ENCODE results near the gene FAM167B.
A peak's percentile ranks its signal among the peaks of the same experiment; 100 is the strongest.
"Not testable (repeated sequence)": the region's sequence is repeated elsewhere in the genome, so short reads cannot be mapped to it uniquely, and the experiment has no call there.

Gene FAM167B

DNA sequence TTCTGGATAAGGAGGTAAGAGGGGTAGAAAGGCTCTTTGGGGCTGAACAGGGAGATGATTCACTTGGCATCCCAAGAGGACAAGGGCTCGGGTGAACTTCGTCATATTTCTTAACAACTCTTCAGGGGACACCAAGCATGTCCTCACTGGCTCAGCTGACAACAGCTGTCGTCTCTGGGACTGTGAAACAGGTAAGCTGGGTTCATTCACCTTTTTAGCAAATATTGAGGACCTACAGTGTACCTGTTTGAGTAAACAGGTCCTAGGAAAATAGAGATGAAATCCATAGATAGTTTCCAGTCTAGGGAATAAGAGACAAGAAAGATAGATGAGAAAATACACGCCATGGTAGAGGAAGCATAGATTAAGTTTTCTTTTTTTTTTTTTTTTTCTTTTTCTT is 22.7 kb upstream of the FAM167B start:
- DNase-seq: no peak

DNA sequence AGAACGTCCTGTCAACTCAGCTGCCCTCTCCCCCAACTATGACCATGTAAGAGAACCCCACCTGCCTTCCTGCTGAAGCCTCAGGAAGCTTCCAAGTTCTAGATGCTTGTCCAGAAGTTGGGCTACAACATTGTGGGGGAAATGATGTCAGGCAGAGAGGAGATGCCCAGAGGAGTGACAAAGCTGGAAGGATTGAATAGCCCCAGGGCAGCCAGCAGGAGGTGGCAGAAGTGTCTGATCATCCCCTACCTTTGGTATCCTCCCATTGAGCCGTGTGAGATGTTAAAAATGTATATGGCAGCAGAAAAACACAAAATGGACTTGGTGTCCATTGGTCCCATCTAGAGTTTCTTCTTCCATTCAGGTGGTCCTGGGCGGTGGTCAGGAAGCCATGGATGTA is 18.3 kb upstream of the FAM167B start:
- DNase-seq: no peak

DNA sequence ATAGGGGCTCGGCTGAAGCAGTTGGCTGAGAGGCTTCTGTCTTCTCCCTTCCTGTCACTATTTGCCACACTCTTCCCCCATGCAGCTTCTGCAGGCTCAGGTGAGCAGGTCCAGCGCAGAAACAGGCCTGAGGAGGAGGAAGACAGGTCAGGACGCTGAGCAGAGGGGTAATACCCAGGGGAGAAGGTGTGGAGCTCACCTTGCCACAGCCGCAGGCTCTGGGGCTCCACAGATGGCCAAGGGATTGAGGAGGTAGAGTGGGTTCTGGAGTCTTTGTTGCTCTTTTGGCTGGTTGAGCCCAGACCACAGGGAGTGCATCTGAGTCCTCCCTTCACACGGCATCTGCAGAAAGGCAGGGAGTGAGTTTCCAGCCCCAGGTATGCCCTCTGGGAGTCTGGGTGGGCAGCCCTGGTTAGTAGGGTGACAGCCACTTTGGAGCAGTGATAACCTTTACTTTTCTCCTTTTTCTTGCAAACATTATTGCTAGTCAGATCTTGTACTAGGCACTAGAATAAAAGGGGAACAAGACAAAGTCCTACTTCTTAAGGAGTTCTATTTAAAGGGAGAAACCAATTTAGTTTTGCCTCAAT is 15.1 kb upstream of the FAM167B start:
- no peak for DNase-seq

DNA sequence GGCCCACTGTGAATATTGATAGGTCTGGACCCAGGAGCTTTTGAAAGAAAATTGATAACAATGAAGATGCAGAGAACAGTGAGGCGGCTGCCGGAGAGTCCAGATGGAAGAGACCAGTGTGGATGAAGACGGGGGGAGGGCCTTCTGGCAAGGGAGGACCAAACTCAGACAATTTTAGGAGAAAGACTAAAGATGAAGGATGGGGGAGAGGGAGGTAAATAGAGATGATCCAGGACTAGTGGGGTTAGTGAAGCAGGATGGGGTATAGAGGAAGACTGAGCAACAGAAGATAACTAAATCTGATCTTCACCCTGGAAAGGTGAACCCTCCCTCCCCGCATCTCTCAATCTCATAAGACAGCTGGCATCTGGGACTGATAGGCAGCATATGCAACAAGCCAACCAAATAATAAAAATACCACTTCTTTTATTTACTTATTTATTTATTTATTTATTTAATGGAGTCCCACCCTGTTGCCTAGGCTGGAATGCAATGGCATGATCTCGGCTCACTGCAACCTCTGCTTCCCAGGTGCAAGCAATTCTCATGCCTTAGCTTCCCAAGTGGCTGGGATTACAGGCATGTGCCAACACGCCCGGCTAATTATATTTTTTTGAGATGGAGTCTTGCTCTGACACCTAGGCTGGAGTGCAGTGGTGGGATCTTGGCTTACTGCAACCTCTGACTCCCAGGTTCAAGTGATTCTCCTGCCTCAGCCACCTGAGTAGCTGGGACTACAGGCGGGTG is 14.3 kb upstream of the FAM167B start:
- no peak for DNase-seq

DNA sequence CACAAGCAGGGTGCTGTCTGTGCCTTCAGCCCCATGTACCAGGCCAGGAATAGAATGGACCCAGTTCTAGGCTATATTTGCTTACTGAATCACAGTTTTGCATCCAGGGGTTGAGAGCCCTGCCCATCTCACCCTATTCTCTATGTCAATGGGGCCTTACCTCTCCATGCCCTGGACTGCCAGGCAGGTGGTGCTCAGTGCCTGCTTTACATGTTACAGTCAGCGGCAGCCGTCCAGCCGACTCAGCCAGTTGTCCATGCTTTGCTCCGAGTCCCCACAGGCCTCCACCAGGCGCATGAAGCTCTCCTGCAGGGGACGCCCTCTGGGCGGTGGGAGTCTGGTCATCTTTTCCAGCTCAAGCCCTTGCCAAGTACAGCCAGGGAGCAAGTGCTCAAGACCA is 12.2 kb upstream of the FAM167B start:
- DNase-seq: no peak

DNA sequence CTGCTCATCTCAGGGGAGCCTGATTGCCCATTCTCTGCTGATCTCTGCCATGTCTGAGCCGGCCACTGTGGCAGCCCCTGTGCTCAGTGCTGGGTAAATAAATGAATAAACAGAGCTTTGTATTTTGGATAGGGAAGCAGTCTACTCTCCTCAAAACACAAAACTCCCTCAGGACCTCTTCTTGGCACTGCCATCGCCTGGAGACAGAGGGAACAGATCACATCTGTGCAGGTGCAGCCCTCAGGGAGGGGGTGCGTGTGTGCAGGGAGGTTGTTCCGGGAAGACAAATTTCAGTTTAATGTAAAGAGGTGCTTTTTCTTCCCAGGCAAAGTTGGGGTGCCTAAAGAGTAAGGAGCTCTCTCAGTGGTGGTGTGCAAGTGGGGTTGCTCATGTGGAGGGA is 7.7 kb upstream of the FAM167B start:
- no peak for DNase-seq

DNA sequence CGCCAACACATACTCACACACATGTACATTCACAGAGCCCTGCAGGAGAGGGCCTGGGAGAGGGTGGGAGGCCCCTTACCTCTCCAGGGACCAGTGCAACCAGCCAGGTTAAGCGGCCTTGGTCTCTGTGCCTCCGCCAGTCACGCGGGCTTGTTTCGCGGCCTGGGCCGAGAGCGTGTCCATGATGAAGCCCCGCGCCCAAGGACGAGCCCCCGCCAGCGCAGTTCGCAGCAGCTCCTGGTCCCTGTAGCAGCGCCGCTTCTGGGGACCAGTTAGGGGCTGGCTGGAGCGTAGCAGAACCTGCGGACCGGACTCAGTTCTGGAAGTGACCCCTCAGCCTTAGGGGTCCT is 7.3 kb upstream of the FAM167B start:
- no peak for DNase-seq

DNA sequence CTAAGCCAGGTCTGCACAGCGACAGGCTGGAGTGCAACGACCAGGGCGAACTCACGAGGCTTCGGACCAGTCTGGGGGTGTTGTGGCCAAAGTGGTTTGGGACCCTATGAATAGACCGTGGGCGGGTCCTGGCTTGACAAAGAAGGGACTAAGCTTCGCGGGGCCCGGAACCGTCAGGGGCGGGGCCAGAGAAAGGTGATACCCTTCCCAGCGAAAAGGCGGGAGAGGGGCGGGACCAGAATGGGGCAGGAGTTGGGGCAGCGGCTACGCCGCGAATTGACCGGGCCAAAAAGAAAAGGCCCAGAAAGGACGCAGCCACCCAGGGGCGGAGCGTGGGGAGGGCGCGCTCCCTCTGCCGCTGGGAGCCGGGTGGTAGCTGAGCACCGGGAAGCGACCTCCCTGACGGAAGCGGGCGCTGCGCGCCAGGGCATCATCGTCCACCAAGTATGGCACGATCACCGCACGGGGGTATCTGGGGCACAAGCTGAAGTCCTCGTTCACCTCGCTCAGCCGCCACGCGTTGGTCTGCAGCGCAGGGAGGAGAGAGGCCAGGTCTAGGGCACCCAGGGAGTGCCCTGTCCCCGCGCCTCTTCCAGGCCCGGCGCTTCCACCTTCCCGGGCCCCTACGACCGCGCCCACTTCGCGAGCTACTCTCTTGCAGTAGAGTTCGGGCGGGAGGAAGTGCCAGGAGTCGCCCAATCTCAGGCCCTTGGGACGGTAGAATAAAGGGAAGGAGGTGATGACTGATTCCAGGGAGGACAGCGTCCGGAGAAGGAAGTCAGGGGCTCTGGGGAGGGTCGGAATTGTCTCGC is 6.7 kb upstream of the FAM167B start:
- peak; percentile 51 for DNase-seq

DNA sequence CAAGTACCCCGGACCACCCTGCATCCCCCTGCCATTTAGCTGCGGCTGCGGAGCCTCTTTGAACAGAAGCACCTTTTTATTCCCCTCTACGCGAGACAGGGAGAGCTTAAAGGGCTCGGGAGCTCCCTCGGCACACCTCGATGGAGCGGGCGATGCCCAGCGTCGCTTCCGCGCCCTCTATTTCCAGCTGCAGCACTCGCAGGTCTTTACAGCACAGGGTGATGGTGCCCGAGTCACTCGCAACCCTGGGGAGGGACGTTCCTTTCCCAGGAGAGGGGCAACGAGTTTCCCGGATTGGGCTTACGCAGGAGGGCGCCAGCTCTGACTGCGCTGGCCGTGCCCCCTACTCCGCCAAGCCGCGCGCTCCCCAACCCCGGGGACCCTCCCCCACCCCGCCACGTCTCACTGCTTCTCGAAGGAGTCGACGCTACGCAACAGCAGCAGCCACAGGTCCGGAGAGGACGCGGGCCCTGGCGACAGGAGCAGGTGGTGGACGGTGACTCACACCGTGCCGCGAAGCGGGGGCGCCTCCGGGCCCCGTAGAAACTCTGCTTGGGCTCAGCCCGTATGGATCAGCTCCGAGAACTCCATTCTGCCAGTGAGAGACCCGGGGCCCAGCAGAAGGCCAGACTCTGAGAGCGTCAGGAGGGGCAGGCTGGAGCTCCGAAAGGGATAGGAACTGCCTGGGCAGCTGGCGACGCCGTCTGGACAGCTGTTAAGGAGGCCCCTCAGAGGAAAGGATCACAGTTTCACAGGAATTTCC is 5.8 kb upstream of the FAM167B start:
- no peak for DNase-seq

DNA sequence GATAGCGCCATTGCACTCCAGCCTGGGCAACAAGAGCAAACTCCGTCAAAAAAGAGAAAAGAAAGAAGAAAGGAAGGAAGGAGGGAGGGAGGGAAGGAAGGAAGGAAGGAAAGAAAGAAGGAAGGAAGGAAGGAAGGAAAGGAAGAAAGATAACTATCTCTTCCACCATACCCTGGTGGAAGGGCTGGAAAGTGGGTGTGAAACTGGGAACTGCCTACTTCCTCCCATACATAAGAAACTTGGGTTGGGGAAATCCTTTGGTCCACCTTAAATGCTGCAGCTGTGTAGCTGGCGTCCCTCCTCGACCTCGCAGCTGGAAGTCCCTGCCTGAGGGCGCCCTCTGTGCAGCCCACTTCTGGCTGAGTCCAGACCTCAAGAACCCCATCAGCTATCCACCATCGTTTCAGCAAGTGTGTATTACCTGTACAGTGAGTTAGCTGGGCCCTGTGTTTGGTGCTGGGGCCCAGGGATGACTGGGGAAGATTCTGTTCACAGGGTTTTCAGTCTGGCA is 4.6 kb upstream of the FAM167B start:
- no peak for DNase-seq

DNA sequence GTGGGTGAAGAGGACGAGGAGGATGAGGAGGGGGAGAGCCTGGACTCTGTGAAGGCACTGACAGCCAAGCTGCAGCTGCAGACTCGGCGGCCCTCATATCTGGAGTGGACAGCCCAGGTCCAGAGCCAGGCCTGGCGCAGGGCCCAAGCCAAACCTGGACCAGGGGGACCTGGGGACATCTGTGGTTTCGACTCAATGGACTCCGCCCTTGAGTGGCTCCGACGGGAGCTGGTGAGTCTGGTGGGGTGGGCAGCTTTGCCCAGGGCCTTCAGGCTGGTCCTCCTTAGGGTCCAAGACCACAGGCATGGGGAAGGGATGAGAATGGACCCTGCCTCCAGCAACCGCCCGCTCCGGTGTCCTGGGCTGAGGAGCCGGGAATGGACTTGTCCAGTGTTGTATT is 430 bp downstream of the FAM167B start:
- DNase-seq: no peak

DNA sequence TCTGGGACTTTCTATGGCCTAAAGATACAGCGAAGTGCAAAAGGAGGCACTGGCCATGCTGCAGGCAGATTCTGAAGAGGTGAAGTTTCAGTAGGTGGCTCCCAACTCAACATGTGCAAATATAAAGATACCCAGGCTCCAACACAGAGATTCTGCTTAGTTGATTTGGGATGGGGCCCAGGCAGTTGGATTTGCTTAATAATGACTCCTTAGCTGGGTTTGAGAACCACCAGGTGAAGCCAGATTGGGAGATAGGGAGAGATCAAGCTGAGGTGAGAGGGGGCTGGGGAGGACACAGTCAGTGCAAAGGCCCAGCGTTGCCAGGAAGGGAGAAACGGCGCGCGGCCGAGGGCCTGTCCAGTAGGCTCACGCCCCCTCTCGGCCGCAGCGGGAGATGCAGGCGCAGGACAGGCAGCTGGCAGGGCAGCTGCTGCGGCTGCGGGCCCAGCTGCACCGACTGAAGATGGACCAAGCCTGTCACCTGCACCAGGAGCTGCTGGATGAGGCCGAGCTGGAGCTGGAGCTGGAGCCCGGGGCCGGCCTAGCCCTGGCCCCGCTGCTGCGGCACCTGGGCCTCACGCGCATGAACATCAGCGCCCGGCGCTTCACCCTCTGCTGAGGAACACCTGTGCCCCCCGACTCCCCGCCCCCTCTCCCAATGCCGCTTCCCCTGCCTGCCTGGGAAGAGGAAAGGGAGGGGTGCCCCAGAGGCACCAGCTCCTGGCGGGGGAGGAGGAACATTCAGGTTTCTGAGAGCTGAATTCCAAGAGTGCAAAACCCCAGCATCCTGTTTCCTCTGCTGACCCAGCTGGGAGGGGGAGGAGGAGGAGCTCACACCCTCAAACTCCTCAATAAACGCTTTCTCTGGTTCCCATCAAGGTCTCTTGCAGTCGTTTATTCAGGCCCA is 1.2 kb downstream of the FAM167B start:
- DNase-seq: peak; percentile 74

DNA sequence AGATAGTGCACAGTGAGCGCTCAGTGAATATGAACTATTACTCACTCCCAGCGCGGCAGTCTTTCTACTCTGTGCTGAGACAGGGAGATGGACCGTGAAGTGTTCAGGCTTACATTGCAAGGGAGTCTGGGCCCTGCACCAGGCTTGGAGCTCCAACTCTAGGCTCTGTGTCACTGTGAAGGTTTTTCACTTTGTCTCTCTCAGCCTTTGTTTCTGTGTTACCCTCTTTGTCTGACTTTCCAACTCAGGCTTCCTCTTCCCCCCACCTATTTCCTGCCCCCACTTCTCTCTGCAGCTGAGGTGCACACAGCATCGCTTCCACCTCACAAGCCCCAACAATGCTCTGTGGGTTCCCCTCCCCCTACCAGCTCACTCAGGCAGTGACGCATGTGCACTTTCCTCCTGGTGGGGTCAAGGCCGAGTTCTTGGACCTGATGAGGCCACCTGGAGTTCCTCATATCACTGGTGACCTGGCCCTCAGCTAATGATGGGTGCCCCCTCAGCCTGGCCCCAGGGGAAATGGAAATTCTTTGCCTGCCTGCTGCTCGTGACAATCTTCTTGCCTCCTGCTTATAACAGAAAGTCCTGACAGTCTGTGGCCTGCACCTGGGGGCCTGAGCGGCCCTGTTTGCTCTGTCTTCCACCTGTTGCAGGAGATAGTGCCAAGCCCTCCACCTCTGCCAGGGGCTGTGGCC is 3.0 kb downstream of the FAM167B start:
- DNase-seq: peak; percentile 69

DNA sequence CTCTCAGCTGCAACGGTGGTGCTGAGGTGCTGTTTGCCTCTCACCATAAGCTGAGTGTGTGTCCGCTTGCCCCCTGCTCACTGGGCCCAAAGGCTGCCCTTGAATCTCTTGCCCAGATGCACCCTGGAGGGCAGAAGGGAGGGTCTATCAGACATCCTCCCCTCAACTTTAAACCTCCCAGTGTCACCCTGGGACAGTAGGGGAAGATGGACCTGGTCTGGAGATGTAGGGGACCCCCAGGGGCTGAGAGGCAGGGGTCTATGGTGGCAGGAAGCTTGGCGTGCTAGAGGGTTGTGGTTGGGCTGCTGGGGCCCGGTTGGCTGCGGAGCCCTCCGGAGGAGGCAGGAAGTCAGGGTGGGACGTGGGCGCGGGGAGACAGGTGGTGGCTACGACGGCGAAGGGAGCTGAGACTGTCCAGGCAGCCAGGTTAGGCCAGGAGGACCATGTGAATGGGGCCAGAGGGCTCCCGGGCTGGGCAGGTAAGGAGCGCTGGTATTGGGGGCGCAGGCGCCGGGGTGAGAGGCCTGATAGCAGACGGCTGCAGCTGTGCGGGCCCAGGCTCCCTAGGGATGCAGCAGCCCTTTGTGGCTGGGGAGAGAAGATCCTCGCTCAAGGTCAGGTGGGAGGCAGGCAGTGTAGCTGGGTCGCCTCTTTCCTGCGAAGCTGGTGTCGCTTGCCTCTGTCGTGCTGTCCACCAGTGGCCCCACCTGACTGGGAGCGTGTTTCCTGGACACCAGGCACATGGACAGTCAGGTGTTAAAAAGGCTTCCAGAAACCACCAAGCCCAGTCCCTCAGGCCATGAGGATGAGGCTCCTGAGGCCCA is 4.1 kb downstream of the FAM167B start, which contains the start of gene LCK:
LCK (plus strand) TSS at position 373 of the 824 bp plus-strand sequence. CDS start 23,065 bp downstream, outside the sequence.
- peak; percentile 48 for DNase-seq

DNA sequence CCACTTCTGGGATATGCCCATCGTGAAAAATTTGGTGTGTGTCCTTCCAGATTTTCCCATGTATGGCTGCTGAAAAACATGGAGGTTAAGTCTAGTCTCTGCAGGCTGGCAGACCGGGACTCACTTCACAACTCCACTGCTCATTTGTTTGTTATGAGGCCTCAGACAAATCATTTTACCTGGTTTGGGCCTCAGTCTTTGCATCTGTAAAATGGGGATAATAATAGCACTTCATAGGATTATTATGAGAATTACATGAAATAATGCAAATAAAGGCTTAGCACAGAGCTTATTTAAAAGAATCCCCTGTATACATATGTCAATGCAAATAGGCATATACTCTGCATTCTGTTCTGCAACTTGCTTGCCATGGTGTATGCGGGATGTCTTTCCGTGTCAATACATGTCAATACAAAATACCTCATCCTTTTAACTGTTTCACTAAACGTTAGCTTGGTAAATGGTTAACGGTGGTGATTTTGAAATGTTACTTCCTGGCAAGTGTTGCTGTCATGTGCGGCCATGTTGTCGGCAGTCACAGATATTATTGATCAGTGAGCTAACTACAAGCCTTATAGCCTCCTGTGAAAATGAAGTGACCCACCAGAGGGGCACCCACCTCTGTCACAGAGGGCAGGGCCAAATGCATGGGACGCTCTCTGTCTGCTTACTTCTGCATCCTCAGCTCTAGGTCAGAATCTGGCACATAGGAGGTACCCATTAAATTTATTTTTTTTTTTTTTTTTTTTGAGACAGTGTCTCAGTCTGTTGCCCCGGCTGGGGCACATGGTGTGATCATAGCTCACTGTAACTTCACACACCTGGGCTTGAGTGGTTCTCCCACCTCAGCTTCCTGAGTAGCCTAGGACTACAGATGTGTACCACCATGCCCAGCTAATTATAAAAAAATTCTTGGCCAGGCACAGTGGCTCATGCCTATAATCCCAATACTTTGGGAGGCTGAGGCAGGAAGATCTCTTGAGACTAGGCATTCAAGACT is 8.3 kb downstream of the FAM167B start:
- no peak for DNase-seq

DNA sequence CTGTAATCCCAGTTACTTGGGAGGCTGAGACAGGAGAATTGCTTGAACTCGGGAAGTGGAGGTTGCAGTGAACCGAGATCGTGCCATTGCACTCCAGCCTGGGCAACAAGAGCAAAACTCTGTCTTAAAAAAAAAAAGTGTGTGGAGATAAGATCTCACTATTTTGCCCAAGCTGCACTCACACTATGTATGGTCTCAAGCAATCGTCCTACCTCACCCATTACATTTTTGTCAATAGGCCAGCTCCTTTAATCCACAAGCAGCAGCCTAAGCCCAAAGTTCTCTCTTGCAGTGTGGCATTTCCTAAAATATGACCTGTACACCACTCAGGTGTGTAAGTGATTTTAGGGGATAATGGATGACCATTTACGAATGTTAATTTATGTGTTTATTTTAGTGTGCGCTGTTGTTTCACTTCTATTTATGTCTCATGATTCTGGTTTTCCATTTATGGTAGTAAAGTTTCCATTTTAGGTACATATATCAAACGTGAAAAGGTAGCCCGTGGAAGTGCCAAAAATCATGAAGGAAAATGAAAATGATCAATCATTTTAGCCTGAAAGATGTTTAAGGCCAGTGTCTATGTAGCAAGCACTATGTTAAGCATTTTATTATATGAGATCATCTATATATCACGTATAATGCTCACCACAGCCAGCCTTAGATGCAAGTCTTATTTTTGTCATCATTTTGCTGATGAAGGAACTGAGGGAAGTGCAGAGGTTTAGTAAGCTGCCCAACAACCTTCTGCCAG is 9.6 kb downstream of the FAM167B start:
- no peak for DNase-seq

DNA sequence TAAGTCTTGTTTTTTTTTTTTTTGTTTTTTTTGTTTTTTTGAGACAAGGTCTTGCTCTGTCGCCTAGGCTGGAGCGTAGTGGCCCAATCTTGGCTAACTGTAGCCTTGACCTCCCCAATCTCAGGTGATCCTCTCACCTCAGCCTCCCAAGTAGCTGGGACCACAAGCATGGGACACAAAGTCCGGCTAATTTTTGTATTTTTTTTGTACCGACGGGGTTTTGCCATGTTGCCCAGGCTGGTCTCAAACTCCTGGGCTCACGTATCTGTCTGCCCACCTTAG is 10.1 kb downstream of the FAM167B start:
- no peak for DNase-seq

DNA sequence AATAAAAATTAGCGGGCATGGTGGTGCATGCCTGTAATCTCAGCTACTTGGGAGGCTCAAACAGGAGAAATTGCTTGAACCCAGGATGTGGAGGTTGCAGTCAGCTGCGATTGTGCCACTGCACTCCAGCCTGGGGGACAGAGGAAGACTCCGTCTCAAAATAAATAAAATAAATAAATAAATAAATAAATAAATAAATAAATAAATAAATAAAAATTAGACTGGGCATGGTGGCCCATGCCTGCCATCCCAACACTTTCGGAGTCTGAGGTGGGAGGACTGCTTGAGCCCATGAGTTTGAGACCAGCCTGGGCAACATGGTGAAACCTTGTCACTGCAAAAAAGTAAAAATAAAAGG is 16.2 kb downstream of the FAM167B start:
- DNase-seq: not testable (repeated sequence)

DNA sequence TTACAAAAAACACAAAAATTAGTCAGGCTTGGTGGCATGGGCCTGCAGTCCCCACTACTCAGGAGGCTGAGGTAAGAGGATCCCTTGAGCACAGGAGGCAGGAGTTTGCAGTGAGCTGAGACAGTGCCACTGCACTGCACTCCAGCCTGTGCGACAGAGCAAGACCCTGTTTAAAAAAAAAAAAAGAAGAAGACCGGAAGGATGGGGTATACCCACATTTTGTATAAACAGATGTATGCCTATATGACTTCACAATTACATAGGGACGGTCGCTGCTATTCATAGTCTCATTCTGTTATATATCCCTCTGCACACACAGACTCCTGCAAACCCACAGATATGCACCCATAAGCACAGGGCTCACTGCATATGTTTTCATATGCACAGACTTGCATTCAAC is 16.7 kb downstream of the FAM167B start:
- DNase-seq: no peak
